ENCODE results near the gene CMPK1. TPM values are rescaled to one million over a fixed set of nuclear protein-coding genes. Genes with fewer than 3 reads are reported as not detected.

Gene CMPK1
- polyA plus RNA-seq, 1 donor from 2014 or later = 117 TPM

DNA sequence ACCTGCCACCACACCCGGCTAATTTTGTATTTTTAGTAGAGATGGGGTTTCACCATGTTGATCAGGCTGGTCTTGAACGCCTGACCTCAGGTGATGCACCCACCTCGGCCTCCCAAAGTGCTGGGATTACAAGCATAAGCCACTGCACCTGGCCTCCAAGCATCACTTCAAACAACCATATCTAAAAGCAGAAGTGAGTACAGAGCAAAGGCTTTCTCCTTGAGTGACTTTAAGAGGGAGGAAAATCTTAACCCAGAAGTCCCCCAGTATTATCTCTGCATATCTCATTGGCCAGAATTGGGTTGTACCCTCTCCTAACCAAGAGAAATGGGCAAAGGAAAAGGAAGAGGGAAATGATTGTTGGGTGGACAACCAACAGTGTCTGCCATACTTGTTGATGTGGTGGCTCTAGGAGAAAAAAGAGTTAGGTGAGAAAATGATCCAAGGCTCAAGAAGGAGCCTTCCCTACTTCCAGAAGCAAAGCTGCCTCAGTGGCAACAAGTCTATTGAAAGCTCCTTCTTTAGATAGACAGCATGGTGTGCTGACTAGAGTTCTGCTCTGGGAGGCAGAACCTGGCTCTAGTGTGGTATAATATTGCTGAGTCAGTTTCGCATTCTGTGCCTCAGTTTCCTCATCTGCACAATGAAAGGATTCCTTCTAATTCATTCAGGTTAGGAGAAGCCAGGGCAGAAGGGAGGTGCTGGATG lies 65.7 kb downstream of the CMPK1 start:
- no peak overlapping the region for H2AFZ ChIP-seq (ENCODE audit: low read depth, low read length)
- no peaks in the 10 kb centered on the region for H3K9me3 ChIP-seq (ENCODE audit: low read length)
- no peak overlapping the region for H3K4me2 ChIP-seq (ENCODE audit: low read length)
- H3K27me3 ChIP-seq (ENCODE audit: insufficient read depth, low read depth, low read length) = no peaks in the 10 kb centered on the region
- H4K20me1 ChIP-seq (ENCODE audit: insufficient read depth) = no peaks in the 10 kb centered on the region
- H3K4me3 ChIP-seq (ENCODE audit: low read length) = no peak overlapping the region
- no peaks in the 10 kb centered on the region for H3F3A ChIP-seq (ENCODE audit: insufficient read depth, low read length, poor library complexity, severe bottlenecking)
- H3K9me2 ChIP-seq (ENCODE audit: insufficient read depth, low read length) = no peaks in the 10 kb centered on the region
- no peak overlapping the region for H3K9ac ChIP-seq (ENCODE audit: low read length)
- no peak for TF ChIP-seq REST (IDR thresholded peaks at IDR 0.05; ENCODE audit: borderline replicate concordance)
- no peak for TF ChIP-seq RAD21 (conservative IDR thresholded peaks at IDR 0.05)
- no peak for TF ChIP-seq MXI1 (conservative IDR thresholded peaks at IDR 0.05; ENCODE audit: poor library complexity, severe bottlenecking)
- TF ChIP-seq SMC3 (conservative IDR thresholded peaks at IDR 0.05; ENCODE audit: poor library complexity) = no peak
- TF ChIP-seq, protein P1, sequence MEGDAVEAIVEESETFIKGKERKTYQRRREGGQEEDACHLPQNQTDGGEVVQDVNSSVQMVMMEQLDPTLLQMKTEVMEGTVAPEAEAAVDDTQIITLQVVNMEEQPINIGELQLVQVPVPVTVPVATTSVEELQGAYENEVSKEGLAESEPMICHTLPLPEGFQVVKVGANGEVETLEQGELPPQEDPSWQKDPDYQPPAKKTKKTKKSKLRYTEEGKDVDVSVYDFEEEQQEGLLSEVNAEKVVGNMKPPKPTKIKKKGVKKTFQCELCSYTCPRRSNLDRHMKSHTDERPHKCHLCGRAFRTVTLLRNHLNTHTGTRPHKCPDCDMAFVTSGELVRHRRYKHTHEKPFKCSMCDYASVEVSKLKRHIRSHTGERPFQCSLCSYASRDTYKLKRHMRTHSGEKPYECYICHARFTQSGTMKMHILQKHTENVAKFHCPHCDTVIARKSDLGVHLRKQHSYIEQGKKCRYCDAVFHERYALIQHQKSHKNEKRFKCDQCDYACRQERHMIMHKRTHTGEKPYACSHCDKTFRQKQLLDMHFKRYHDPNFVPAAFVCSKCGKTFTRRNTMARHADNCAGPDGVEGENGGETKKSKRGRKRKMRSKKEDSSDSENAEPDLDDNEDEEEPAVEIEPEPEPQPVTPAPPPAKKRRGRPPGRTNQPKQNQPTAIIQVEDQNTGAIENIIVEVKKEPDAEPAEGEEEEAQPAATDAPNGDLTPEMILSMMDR (IDR thresholded peaks at IDR 0.05; ENCODE audit: poor library complexity, severe bottlenecking) = no peak
- no peak for TF ChIP-seq EP300 (conservative IDR thresholded peaks at IDR 0.05; ENCODE audit: poor library complexity, severe bottlenecking)
- no peak overlapping the region for H3K27ac ChIP-seq (ENCODE audit: low read length)
- no peaks in the 10 kb centered on the region for H3K79me2 ChIP-seq (replicated peaks; ENCODE audit: insufficient read depth, low read length)
- no peaks in the 10 kb centered on the region for H3K36me3 ChIP-seq (ENCODE audit: insufficient read depth, low read length)

GRCh38 chr1:47399846-47400155 lies 66.2 kb downstream of the CMPK1 start:
- TF ChIP-seq SMC3 (conservative IDR thresholded peaks at IDR 0.05; ENCODE audit: poor library complexity) (no peak), REST (IDR thresholded peaks at IDR 0.05; ENCODE audit: borderline replicate concordance) (no peak), POLR2AphosphoS5 (IDR thresholded peaks at IDR 0.05) (no peak), EP300 (conservative IDR thresholded peaks at IDR 0.05; ENCODE audit: poor library complexity, severe bottlenecking) (no peak), EZH2 (IDR thresholded peaks at IDR 0.05; ENCODE audit: borderline replicate concordance, insufficient read depth, low read length, poor library complexity, severe bottlenecking) (no peak), RAD21 (conservative IDR thresholded peaks at IDR 0.05) (no peak), TAF1 (IDR thresholded peaks at IDR 0.05; ENCODE audit: low read depth) (no peak), MXI1 (conservative IDR thresholded peaks at IDR 0.05; ENCODE audit: poor library complexity, severe bottlenecking) (no peak)
- TF ChIP-seq, protein P1 (IDR thresholded peaks at IDR 0.05; ENCODE audit: poor library complexity, severe bottlenecking) = no peak
- H3F3A ChIP-seq (ENCODE audit: insufficient read depth, low read length, poor library complexity, severe bottlenecking) = no peaks in the 10 kb centered on the region
- no peaks in the 10 kb centered on the region for H3K27me3 ChIP-seq (ENCODE audit: insufficient read depth, low read depth, low read length)
- H2AFZ ChIP-seq (ENCODE audit: low read depth, low read length) = no peak overlapping the region
- H3K4me2 ChIP-seq (ENCODE audit: low read length) = no peak overlapping the region
- no peak overlapping the region for H3K27ac ChIP-seq (ENCODE audit: low read length)
- no peaks in the 10 kb centered on the region for H3K79me2 ChIP-seq (replicated peaks; ENCODE audit: insufficient read depth, low read length)
- no peaks in the 10 kb centered on the region for H3K36me3 ChIP-seq (ENCODE audit: insufficient read depth, low read length)
- H3K9me3 ChIP-seq (ENCODE audit: low read length) = no peaks in the 10 kb centered on the region
- no peaks in the 10 kb centered on the region for H4K20me1 ChIP-seq (ENCODE audit: insufficient read depth)
- H3K4me3 ChIP-seq (ENCODE audit: low read length) = no peak overlapping the region
- no peaks in the 10 kb centered on the region for H3K9me2 ChIP-seq (ENCODE audit: insufficient read depth, low read length)
- H3K9ac ChIP-seq (ENCODE audit: low read length) = no peak overlapping the region
